H1 (cell line): ENCODE measurements around the gene DAAM1. TPM values are rescaled to one million over a fixed set of nuclear protein-coding genes. Genes with fewer than 3 reads are reported as not detected.

ENCODE experiments used
- CTCF ChIA-PET: fragments of 300-600 bp; sonication (Branson Sonifier 250); formaldehyde crosslinking; loops from one replicate; lab custom pipeline; 2021; ENCODE audit not compliant: partially characterized antibody; lab: Charles Lee
- POLR2A ChIA-PET: fragments of 300-600 bp; sonication (Branson Sonifier 250); formaldehyde crosslinking; loops from one replicate; lab custom pipeline; 2021; ENCODE audit warnings: inconsistent platforms; ENCODE audit not compliant: partially characterized antibody; lab: Charles Lee
- DNase-seq, 2 experiments: peaks; one replicate each; pipeline versions ENCODE4 v3.0.0 to v3.0.0-alpha.2; 2010 to 2022; ENCODE audit warnings: low spot score in 2 of 2, low read depth in 1 of 2, mixed read lengths in 1 of 2
- FAIRE-seq: peaks from 2 replicates; lab custom pipeline; 2011; peaks lifted over from hg19 to GRCh38; lab: Jason Lieb, UNC
- H2AFZ ChIP-seq: 2 replicates; pipeline ENCODE4 v1.8.1; 2012; ENCODE audit warnings: low read length, inconsistent platforms
- H2AK5ac ChIP-seq: 2 replicates; pipeline ENCODE4 v1.6.1; 2013; ENCODE audit warnings: low read depth, low read length
- H2BK120ac ChIP-seq: replicated peaks from 2 replicates; pipeline ENCODE3; 2013; ENCODE audit warnings: low read depth, low read length, inconsistent platforms
- H2BK12ac ChIP-seq: 2 replicates; pipeline ENCODE4 v1.6.1; 2013; ENCODE audit warnings: low read depth, low read length
- H2BK15ac ChIP-seq: 2 replicates; pipeline ENCODE4 v1.6.1; 2013; ENCODE audit warnings: low read length
- H2BK20ac ChIP-seq: 2 replicates; pipeline ENCODE4 v1.6.1; 2013; ENCODE audit warnings: low read length
- H2BK5ac ChIP-seq: 2 replicates; pipeline ENCODE4 v1.6.1; 2013; ENCODE audit warnings: low read depth, low read length
- H3K14ac ChIP-seq: 2 replicates; pipeline ENCODE4 v1.6.1; 2013; ENCODE audit warnings: inconsistent platforms; ENCODE audit not compliant: insufficient read length
- H3K18ac ChIP-seq: 2 replicates; pipeline ENCODE4 v1.6.1; 2013; ENCODE audit warnings: low read length; ENCODE audit errors: extremely low read depth
- H3K23ac ChIP-seq: 2 replicates; pipeline ENCODE4 v1.6.1; 2013; ENCODE audit warnings: inconsistent platforms; ENCODE audit not compliant: insufficient read length
- H3K23me2 ChIP-seq: 2 replicates; pipeline ENCODE4 v1.6.1; 2013; ENCODE audit warnings: low read depth, low read length
- H3K27ac ChIP-seq: 2 replicates; pipeline ENCODE4 v1.6.1; 2011; ENCODE audit warnings: low read depth, low read length, inconsistent platforms
- H3K27me3 ChIP-seq, 4 experiments: replicated peaks in 1 of 4; 1 replicate in 1 of 4; 2 replicates in 3 of 4; pipeline versions ENCODE4 v1.6.1 to v1.8.1; 2011 to 2013; ENCODE audit warnings: low read length in 3 of 4, mild to moderate bottlenecking in 3 of 4, inconsistent platforms in 2 of 4, mixed read lengths in 2 of 4, moderate library complexity in 1 of 4; ENCODE audit not compliant: control insufficient read depth in 3 of 4, insufficient read depth in 3 of 4; ENCODE audit errors: extremely low read depth in 1 of 4
- H3K36me3 ChIP-seq, 4 experiments: 2 replicates each; pipeline versions ENCODE4 v1.6.1 to v1.8.1; 2011 to 2013; ENCODE audit warnings: mild to moderate bottlenecking in 4 of 4, low read length in 3 of 4, moderate library complexity in 2 of 4, control low read depth in 1 of 4, inconsistent platforms in 1 of 4; ENCODE audit not compliant: insufficient read depth in 4 of 4, control insufficient read depth in 2 of 4
- H3K4ac ChIP-seq: replicated peaks from 2 replicates; pipeline ENCODE3; 2013; ENCODE audit warnings: low read length, low read depth, mixed read lengths, inconsistent platforms; ENCODE audit not compliant: insufficient read length
- H3K4me1 ChIP-seq, 4 experiments: replicated peaks in 1 of 4; 1 replicate in 1 of 4; 2 replicates in 3 of 4; pipeline versions ENCODE4 v1.6.1 to v1.8.1; 2011 to 2013; ENCODE audit warnings: low read length in 3 of 4, inconsistent platforms in 2 of 4, mixed read lengths in 1 of 4; ENCODE audit not compliant: insufficient read depth in 4 of 4, control insufficient read depth in 3 of 4
- H3K4me2 ChIP-seq, 2 experiments: 2 replicates each; pipeline versions ENCODE4 v1.6.1 to v1.8.1; 2011 to 2013; ENCODE audit warnings: low read depth in 2 of 2, low read length in 2 of 2, control low read depth in 1 of 2, inconsistent platforms in 1 of 2, mild to moderate bottlenecking in 1 of 2; ENCODE audit not compliant: insufficient read depth in 1 of 2
- H3K4me3 ChIP-seq, 4 experiments: fragments of 200-600, 300-600 bp in 1 of 4; sonication (generic), shearing (Covaris generic), sonication (Bioruptor Twin) in 1 of 4; 2 replicates each; pipeline versions ENCODE4 v1.5.1 to v1.8.1; 2011 to 2016; ENCODE audit warnings: low read length in 4 of 4, low read depth in 3 of 4, control low read depth in 2 of 4, inconsistent platforms in 2 of 4, mild to moderate bottlenecking in 2 of 4, mixed read lengths in 1 of 4, moderate library complexity in 1 of 4; ENCODE audit not compliant: insufficient read depth in 2 of 4; ENCODE audit errors: extremely low read depth in 1 of 4
- H3K56ac ChIP-seq: replicated peaks from 2 replicates; pipeline ENCODE3; 2013; ENCODE audit warnings: low read depth, mild to moderate bottlenecking, mixed read lengths, low read length, inconsistent platforms; ENCODE audit not compliant: insufficient read length
- H3K79me1 ChIP-seq: 2 replicates; pipeline ENCODE4 v1.6.1; 2013; ENCODE audit warnings: low read depth, low read length, control low read depth
- H3K79me2 ChIP-seq, 2 experiments: 2 replicates each; pipeline versions ENCODE4 v1.6.1 to v1.8.1; 2012 to 2013; ENCODE audit warnings: low read length in 2 of 2, mild to moderate bottlenecking in 2 of 2, inconsistent platforms in 1 of 2; ENCODE audit not compliant: insufficient read depth in 2 of 2, control insufficient read depth in 1 of 2
- H3K9ac ChIP-seq, 4 experiments: replicated peaks in 1 of 4; 1 replicate in 1 of 4; 2 replicates in 3 of 4; pipeline versions ENCODE4 v1.6.1 to v1.8.1; 2011 to 2013; ENCODE audit warnings: low read depth in 3 of 4, low read length in 3 of 4, control low read depth in 2 of 4, mild to moderate bottlenecking in 2 of 4, moderate library complexity in 2 of 4, inconsistent platforms in 1 of 4; ENCODE audit errors: extremely low read depth in 1 of 4
- H3K9me3 ChIP-seq, 2 experiments: 2 replicates each; pipeline versions ENCODE4 v1.6.1 to v1.8.1; 2012 to 2013; ENCODE audit warnings: mild to moderate bottlenecking in 2 of 2, moderate library complexity in 2 of 2, control low read depth in 1 of 2, inconsistent platforms in 1 of 2, low read depth in 1 of 2, low read length in 1 of 2, mixed read lengths in 1 of 2; ENCODE audit not compliant: insufficient read depth in 2 of 2
- H4K20me1 ChIP-seq, 2 experiments: replicated peaks in 1 of 2; 2 replicates each; pipeline versions ENCODE3 to v1.8.1; 2011 to 2013; ENCODE audit warnings: inconsistent platforms in 2 of 2, low read length in 2 of 2, mild to moderate bottlenecking in 1 of 2; ENCODE audit not compliant: insufficient read depth in 2 of 2, control insufficient read depth in 1 of 2
- H4K5ac ChIP-seq: 2 replicates; pipeline ENCODE4 v1.6.1; 2013; ENCODE audit warnings: low read length, low read depth, mixed read lengths, inconsistent platforms; ENCODE audit not compliant: insufficient read length
- H4K8ac ChIP-seq: 2 replicates; pipeline ENCODE4 v1.8.0; 2013; ENCODE audit warnings: mild to moderate bottlenecking, moderate library complexity, low read length, inconsistent platforms; ENCODE audit not compliant: insufficient read depth; ENCODE audit errors: extremely low read depth
- H4K91ac ChIP-seq: replicated peaks from 2 replicates; pipeline ENCODE3; 2013; ENCODE audit warnings: low read length, mixed read lengths, inconsistent platforms; ENCODE audit not compliant: insufficient read length
- E2F6 ChIP-seq: IDR thresholded peaks from 2 replicates; pipeline ENCODE4 v1.6.1; 2012; ENCODE audit warnings: inconsistent platforms
- EP300 ChIP-seq, 2 experiments: IDR thresholded peaks; 1 replicate in 1 of 2; 2 replicates in 1 of 2; pipeline ENCODE4 v1.6.1; 2011 to 2012; ENCODE audit warnings: low read depth in 2 of 2, low read length in 2 of 2, mild to moderate bottlenecking in 2 of 2, borderline replicate concordance in 1 of 2, inconsistent platforms in 1 of 2, moderate library complexity in 1 of 2
- HDAC2 ChIP-seq, 2 experiments: fragments of 300-600 bp in 1 of 2; sonication (generic) in 1 of 2; IDR thresholded peaks; 2 replicates each; pipeline ENCODE4 v1.6.1; 2011 to 2012; ENCODE audit warnings: low read depth in 2 of 2, low read length in 2 of 2, mild to moderate bottlenecking in 2 of 2, moderate library complexity in 2 of 2, borderline replicate concordance in 1 of 2, inconsistent platforms in 1 of 2
- HDAC6 ChIP-seq: IDR thresholded peaks from one replicate; pipeline ENCODE4 v1.7.1; 2012; ENCODE audit warnings: low read depth, mild to moderate bottlenecking, inconsistent platforms, low read length, moderate library complexity
- KDM4A ChIP-seq: IDR thresholded peaks from one replicate; pipeline ENCODE4 v1.7.1; 2012; ENCODE audit warnings: low read depth, mild to moderate bottlenecking, moderate library complexity, low read length, inconsistent platforms; ENCODE audit not compliant: severe bottlenecking
- SIN3A ChIP-seq, 2 experiments: IDR thresholded peaks in 1 of 2; conservative IDR thresholded peaks in 1 of 2; 2 replicates each; pipeline ENCODE4 v1.6.1; 2011 to 2012; ENCODE audit warnings: low read length in 2 of 2, improper control_type of control experiment in 1 of 2, low read depth in 1 of 2, mild to moderate bottlenecking in 1 of 2
- TAF1 ChIP-seq: IDR thresholded peaks from 2 replicates; pipeline ENCODE4 v1.6.1; 2011; ENCODE audit warnings: mild to moderate bottlenecking, low read depth, low read length
- WGBS, 2 experiments: shearing (Covaris generic) in 1 of 2; methylation state at CpG; one replicate each; pipeline versions ENCODE4 v1.1.6 to v1.1.7; 2013 to 2015; ENCODE audit warnings: low lambda C conversion rate in 2 of 2, mixed read lengths in 2 of 2, inconsistent platforms in 1 of 2, low coverage in 1 of 2, missing lambda C conversion rate in 1 of 2; ENCODE audit not compliant: insufficient replicate concordance in 2 of 2, insufficient coverage in 1 of 2, insufficient read length in 1 of 2; ENCODE audit errors: extremely low coverage in 1 of 2, missing lambda C conversion rate in 1 of 2; 5-methylcytosine and 5-hydroxymethylcytosine counted together
- polyA plus RNA-seq, 7 experiments: library from polyadenylated mRNA; depleted of rRNA in 3 of 7; stranded (reverse) in 5 of 7; unstranded in 2 of 7; fragments of >200 nt in 5 of 7; fragments of 200-250 nt in 2 of 7; gene quantifications; 1 replicate in 5 of 7; 2 replicates in 1 of 7; 4 replicates in 1 of 7; pipeline versions ENCODE4 v1.2.1 to v1.2.3, GENCODE V29; 2011 to 2013; ENCODE audit warnings: missing spikeins in 2 of 7, mixed read lengths in 2 of 7
- total RNA-seq: library from RNA; stranded (reverse); fragmentation: NEBNext Ultra II Directional; extraction: Animal tissue kit (Norgen Biotek cat#: 25700); gene quantifications from 2 replicates; pipeline ENCODE4 v1.2.1, GENCODE V29; 2021

DAAM1 gene
- total and polyA plus RNA-seq, 2 of the 8 experiments (the other 6 are each of a cell fraction or from before 2014, with no cell fraction given): 5.0 to 44.9 TPM

- H3K4me3 ChIP-seq: peak overlapping the region; percentile 84 to 97 (median 85)
- H3K79me1 ChIP-seq: no peaks in the 10 kb centered on the region; the same call in 1 of the 2 replicates
- H2AK5ac ChIP-seq: no peak overlapping the region
- no peak overlapping the region for H3K18ac ChIP-seq
- H3K9ac ChIP-seq: peak overlapping the region; percentile 26 to 76 (median 48); a peak in 5 of 7 replicates
- ChIA-PET CTCF (interaction anchor here (0.7 to 2.3 kb wide), 10 partner anchors 12 to 255 kb away, joined by 3 to 7 read pairs (median 4); no protein-coding TSS in a partner anchor), POLR2A (interaction anchor here (1.0 to 1.5 kb wide), 2 partner anchors 15 to 295 kb away, joined by 3 to 4 read pairs; partner anchors contain the start of genes JKAMP and L3HYPDH)
- no peak overlapping the region for H3K56ac ChIP-seq
- no peak overlapping the region for H3K4ac ChIP-seq
- H2AFZ ChIP-seq: no peak overlapping the region; the same call in 1 of the 2 replicates
- TF ChIP-seq HDAC2 (IDR thresholded peaks at IDR 0.05; ENCODE audit: borderline replicate concordance in 1 of 2, low read depth in 2 of 2, low read length in 2 of 2) (0 out of 4 replicates have a peak, but pooled peaks of 1 of the 2 experiments have one; percentile 9), E2F6 (peak; percentile 5; the same call in 1 of the 2 replicates), EP300 (IDR thresholded peaks at IDR 0.05; ENCODE audit: borderline replicate concordance in 1 of 2, low read depth in 2 of 2, low read length in 2 of 2) (no peak), HDAC6 (no peak), TAF1 (0 out of 2 replicates have a peak, but pooled peaks have one; percentile 14), KDM4A (peak; percentile 22), SIN3A (conservative IDR thresholded peaks at IDR 0.05 in 1 of 2, IDR thresholded peaks at IDR 0.05 in 1 of 2; ENCODE audit: low read depth in 1 of 2, low read length in 2 of 2) (no peak)
- H2BK120ac ChIP-seq: no peak overlapping the region
- H4K91ac ChIP-seq: no peak overlapping the region
- H3K14ac ChIP-seq: no peak overlapping the region
- H2BK20ac ChIP-seq: no peak overlapping the region
- peaks cover 0 to 33% of the 10 kb centered on the region in 2 experiments; a peak in 2 of 4 replicates for H3K79me2 ChIP-seq
- H2BK12ac ChIP-seq: no peak overlapping the region
- FAIRE-seq (no peak), DNase-seq (peak in 1 of 2 experiments; percentile 63)
- peaks cover 0 to 4% (median 3%) of the 10 kb centered on the region in 4 experiments; a peak in 2 of 7 replicates for H3K27me3 ChIP-seq
- no peaks in the 10 kb centered on the region for H3K36me3 ChIP-seq
- H3K23ac ChIP-seq: no peak overlapping the region
- peak overlapping the region; percentile 74 for H4K8ac ChIP-seq
- peak overlapping the region; percentile 93 to 100 for H3K4me2 ChIP-seq
- peaks cover 18% of the 10 kb centered on the region for H3K23me2 ChIP-seq
- no peak overlapping the region for H2BK15ac ChIP-seq
- 2% methylated on average over 34 of the region's 51 CpGs; no CpG with 5 or more reads in 1 of the 2 experiments for WGBS, 2 experiments
- peaks cover 0 to 5% (median 0%) of the 10 kb centered on the region in 4 experiments; a peak in 2 of 7 replicates for H3K4me1 ChIP-seq
- peaks cover 2 to 6% of the 10 kb centered on the region in 2 experiments for H4K20me1 ChIP-seq
- H3K9me3 ChIP-seq: no peaks in the 10 kb centered on the region
- no peak overlapping the region for H4K5ac ChIP-seq
- H3K27ac ChIP-seq: peak overlapping the region; percentile 32
- H2BK5ac ChIP-seq: no peak overlapping the region
These were observed 771 bp downstream of the DAAM1 start for GRCh38 chr14:59189091-59189785.
